H1 (cell line): ENCODE measurements around the gene GRIK4. TPM values are rescaled to one million over a fixed set of nuclear protein-coding genes. Genes with fewer than 3 reads are reported as not detected.

ENCODE experiments used
- CTCF ChIA-PET: fragments of 300-600 bp; sonication (Branson Sonifier 250); formaldehyde crosslinking; loops from one replicate; lab custom pipeline; 2021; ENCODE audit not compliant: partially characterized antibody; lab: Charles Lee
- POLR2A ChIA-PET: fragments of 300-600 bp; sonication (Branson Sonifier 250); formaldehyde crosslinking; loops from one replicate; lab custom pipeline; 2021; ENCODE audit warnings: inconsistent platforms; ENCODE audit not compliant: partially characterized antibody; lab: Charles Lee
- DNase-seq, 2 experiments: peaks; one replicate each; pipeline versions ENCODE4 v3.0.0 to v3.0.0-alpha.2; 2010 to 2022; ENCODE audit warnings: low spot score in 2 of 2, low read depth in 1 of 2, mixed read lengths in 1 of 2
- FAIRE-seq: peaks from 2 replicates; lab custom pipeline; 2011; peaks lifted over from hg19 to GRCh38; lab: Jason Lieb, UNC
- H2AFZ ChIP-seq: 2 replicates; pipeline ENCODE4 v1.8.1; 2012; ENCODE audit warnings: low read length, inconsistent platforms
- H2AK5ac ChIP-seq: 2 replicates; pipeline ENCODE4 v1.6.1; 2013; ENCODE audit warnings: low read depth, low read length
- H2BK120ac ChIP-seq: replicated peaks from 2 replicates; pipeline ENCODE3; 2013; ENCODE audit warnings: low read depth, low read length, inconsistent platforms
- H2BK12ac ChIP-seq: 2 replicates; pipeline ENCODE4 v1.6.1; 2013; ENCODE audit warnings: low read depth, low read length
- H2BK15ac ChIP-seq: 2 replicates; pipeline ENCODE4 v1.6.1; 2013; ENCODE audit warnings: low read length
- H2BK20ac ChIP-seq: 2 replicates; pipeline ENCODE4 v1.6.1; 2013; ENCODE audit warnings: low read length
- H2BK5ac ChIP-seq: 2 replicates; pipeline ENCODE4 v1.6.1; 2013; ENCODE audit warnings: low read depth, low read length
- H3K14ac ChIP-seq: 2 replicates; pipeline ENCODE4 v1.6.1; 2013; ENCODE audit warnings: inconsistent platforms; ENCODE audit not compliant: insufficient read length
- H3K18ac ChIP-seq: 2 replicates; pipeline ENCODE4 v1.6.1; 2013; ENCODE audit warnings: low read length; ENCODE audit errors: extremely low read depth
- H3K23ac ChIP-seq: 2 replicates; pipeline ENCODE4 v1.6.1; 2013; ENCODE audit warnings: inconsistent platforms; ENCODE audit not compliant: insufficient read length
- H3K23me2 ChIP-seq: 2 replicates; pipeline ENCODE4 v1.6.1; 2013; ENCODE audit warnings: low read depth, low read length
- H3K27ac ChIP-seq: 2 replicates; pipeline ENCODE4 v1.6.1; 2011; ENCODE audit warnings: low read depth, low read length, inconsistent platforms
- H3K27me3 ChIP-seq, 4 experiments: replicated peaks in 1 of 4; 1 replicate in 1 of 4; 2 replicates in 3 of 4; pipeline versions ENCODE4 v1.6.1 to v1.8.1; 2011 to 2013; ENCODE audit warnings: low read length in 3 of 4, mild to moderate bottlenecking in 3 of 4, inconsistent platforms in 2 of 4, mixed read lengths in 2 of 4, moderate library complexity in 1 of 4; ENCODE audit not compliant: control insufficient read depth in 3 of 4, insufficient read depth in 3 of 4; ENCODE audit errors: extremely low read depth in 1 of 4
- H3K36me3 ChIP-seq, 4 experiments: 2 replicates each; pipeline versions ENCODE4 v1.6.1 to v1.8.1; 2011 to 2013; ENCODE audit warnings: mild to moderate bottlenecking in 4 of 4, low read length in 3 of 4, moderate library complexity in 2 of 4, control low read depth in 1 of 4, inconsistent platforms in 1 of 4; ENCODE audit not compliant: insufficient read depth in 4 of 4, control insufficient read depth in 2 of 4
- H3K4ac ChIP-seq: replicated peaks from 2 replicates; pipeline ENCODE3; 2013; ENCODE audit warnings: low read length, low read depth, mixed read lengths, inconsistent platforms; ENCODE audit not compliant: insufficient read length
- H3K4me1 ChIP-seq, 4 experiments: replicated peaks in 1 of 4; 1 replicate in 1 of 4; 2 replicates in 3 of 4; pipeline versions ENCODE4 v1.6.1 to v1.8.1; 2011 to 2013; ENCODE audit warnings: low read length in 3 of 4, inconsistent platforms in 2 of 4, mixed read lengths in 1 of 4; ENCODE audit not compliant: insufficient read depth in 4 of 4, control insufficient read depth in 3 of 4
- H3K4me2 ChIP-seq, 2 experiments: 2 replicates each; pipeline versions ENCODE4 v1.6.1 to v1.8.1; 2011 to 2013; ENCODE audit warnings: low read depth in 2 of 2, low read length in 2 of 2, control low read depth in 1 of 2, inconsistent platforms in 1 of 2, mild to moderate bottlenecking in 1 of 2; ENCODE audit not compliant: insufficient read depth in 1 of 2
- H3K4me3 ChIP-seq, 4 experiments: fragments of 200-600, 300-600 bp in 1 of 4; sonication (generic), shearing (Covaris generic), sonication (Bioruptor Twin) in 1 of 4; 2 replicates each; pipeline versions ENCODE4 v1.5.1 to v1.8.1; 2011 to 2016; ENCODE audit warnings: low read length in 4 of 4, low read depth in 3 of 4, control low read depth in 2 of 4, inconsistent platforms in 2 of 4, mild to moderate bottlenecking in 2 of 4, mixed read lengths in 1 of 4, moderate library complexity in 1 of 4; ENCODE audit not compliant: insufficient read depth in 2 of 4; ENCODE audit errors: extremely low read depth in 1 of 4
- H3K56ac ChIP-seq: replicated peaks from 2 replicates; pipeline ENCODE3; 2013; ENCODE audit warnings: low read depth, mild to moderate bottlenecking, mixed read lengths, low read length, inconsistent platforms; ENCODE audit not compliant: insufficient read length
- H3K79me1 ChIP-seq: 2 replicates; pipeline ENCODE4 v1.6.1; 2013; ENCODE audit warnings: low read depth, low read length, control low read depth
- H3K79me2 ChIP-seq, 2 experiments: 2 replicates each; pipeline versions ENCODE4 v1.6.1 to v1.8.1; 2012 to 2013; ENCODE audit warnings: low read length in 2 of 2, mild to moderate bottlenecking in 2 of 2, inconsistent platforms in 1 of 2; ENCODE audit not compliant: insufficient read depth in 2 of 2, control insufficient read depth in 1 of 2
- H3K9ac ChIP-seq, 4 experiments: replicated peaks in 1 of 4; 1 replicate in 1 of 4; 2 replicates in 3 of 4; pipeline versions ENCODE4 v1.6.1 to v1.8.1; 2011 to 2013; ENCODE audit warnings: low read depth in 3 of 4, low read length in 3 of 4, control low read depth in 2 of 4, mild to moderate bottlenecking in 2 of 4, moderate library complexity in 2 of 4, inconsistent platforms in 1 of 4; ENCODE audit errors: extremely low read depth in 1 of 4
- H3K9me3 ChIP-seq, 2 experiments: 2 replicates each; pipeline versions ENCODE4 v1.6.1 to v1.8.1; 2012 to 2013; ENCODE audit warnings: mild to moderate bottlenecking in 2 of 2, moderate library complexity in 2 of 2, control low read depth in 1 of 2, inconsistent platforms in 1 of 2, low read depth in 1 of 2, low read length in 1 of 2, mixed read lengths in 1 of 2; ENCODE audit not compliant: insufficient read depth in 2 of 2
- H4K20me1 ChIP-seq, 2 experiments: replicated peaks in 1 of 2; 2 replicates each; pipeline versions ENCODE3 to v1.8.1; 2011 to 2013; ENCODE audit warnings: inconsistent platforms in 2 of 2, low read length in 2 of 2, mild to moderate bottlenecking in 1 of 2; ENCODE audit not compliant: insufficient read depth in 2 of 2, control insufficient read depth in 1 of 2
- H4K5ac ChIP-seq: 2 replicates; pipeline ENCODE4 v1.6.1; 2013; ENCODE audit warnings: low read length, low read depth, mixed read lengths, inconsistent platforms; ENCODE audit not compliant: insufficient read length
- H4K8ac ChIP-seq: 2 replicates; pipeline ENCODE4 v1.8.0; 2013; ENCODE audit warnings: mild to moderate bottlenecking, moderate library complexity, low read length, inconsistent platforms; ENCODE audit not compliant: insufficient read depth; ENCODE audit errors: extremely low read depth
- H4K91ac ChIP-seq: replicated peaks from 2 replicates; pipeline ENCODE3; 2013; ENCODE audit warnings: low read length, mixed read lengths, inconsistent platforms; ENCODE audit not compliant: insufficient read length
- BCL11A ChIP-seq, 2 experiments: IDR thresholded peaks; one replicate each; pipeline ENCODE4 v1.6.1; 2011; ENCODE audit warnings: low read depth in 2 of 2, low read length in 2 of 2, mild to moderate bottlenecking in 2 of 2
- RBBP5 ChIP-seq: IDR thresholded peaks from 2 replicates; pipeline ENCODE4 v1.7.1; 2012; ENCODE audit warnings: low read depth, mild to moderate bottlenecking, inconsistent platforms, low read length, moderate library complexity, borderline replicate concordance
- WGBS, 2 experiments: shearing (Covaris generic) in 1 of 2; methylation state at CpG; one replicate each; pipeline versions ENCODE4 v1.1.6 to v1.1.7; 2013 to 2015; ENCODE audit warnings: low lambda C conversion rate in 2 of 2, mixed read lengths in 2 of 2, inconsistent platforms in 1 of 2, low coverage in 1 of 2, missing lambda C conversion rate in 1 of 2; ENCODE audit not compliant: insufficient replicate concordance in 2 of 2, insufficient coverage in 1 of 2, insufficient read length in 1 of 2; ENCODE audit errors: extremely low coverage in 1 of 2, missing lambda C conversion rate in 1 of 2; 5-methylcytosine and 5-hydroxymethylcytosine counted together
- polyA plus RNA-seq, 7 experiments: library from polyadenylated mRNA; depleted of rRNA in 3 of 7; stranded (reverse) in 5 of 7; unstranded in 2 of 7; fragments of >200 nt in 5 of 7; fragments of 200-250 nt in 2 of 7; gene quantifications; 1 replicate in 5 of 7; 2 replicates in 1 of 7; 4 replicates in 1 of 7; pipeline versions ENCODE4 v1.2.1 to v1.2.3, GENCODE V29; 2011 to 2013; ENCODE audit warnings: missing spikeins in 2 of 7, mixed read lengths in 2 of 7
- total RNA-seq: library from RNA; stranded (reverse); fragmentation: NEBNext Ultra II Directional; extraction: Animal tissue kit (Norgen Biotek cat#: 25700); gene quantifications from 2 replicates; pipeline ENCODE4 v1.2.1, GENCODE V29; 2021
- TF ChIP-seq, protein P1 (sequence below): IDR thresholded peaks from 2 replicates; pipeline ENCODE4 v1.6.1; 2011; ENCODE audit warnings: low read depth, mild to moderate bottlenecking, low read length; ENCODE audit not compliant: insufficient read depth

The GRIK4 gene
- total and polyA plus RNA-seq, 2 of the 8 experiments (the other 6 are each of a cell fraction or from before 2014, with no cell fraction given): 1.2 to 2.9 TPM

GRCh38 chr11:120599816-120600420 lies 88.4 kb downstream of the GRIK4 start:
- Histone ChIP-seq H4K91ac (no peak overlapping the region), H2AFZ (no peak overlapping the region), H2BK15ac (no peak overlapping the region), H3K23me2 (no peaks in the 10 kb centered on the region), H3K56ac (no peak overlapping the region), H3K9me3 (no peaks in the 10 kb centered on the region), H4K8ac (no peak overlapping the region), H2AK5ac (no peak overlapping the region), H2BK5ac (no peak overlapping the region), H2BK120ac (no peak overlapping the region), H3K4me2 (0 out of 4 replicates have a peak overlapping the region, but pooled peaks of 1 of the 2 experiments have one; percentile 10), H3K36me3 (no peaks in the 10 kb centered on the region), H3K79me2 (no peaks in the 10 kb centered on the region), H4K20me1 (peaks cover 0 to 2% of the 10 kb centered on the region in 2 experiments), H3K27ac (no peak overlapping the region), H3K79me1 (no peaks in the 10 kb centered on the region; the same call in none of the 2 replicates), H2BK20ac (no peak overlapping the region), H3K4me1 (peaks cover 2 to 15% (median 7%) of the 10 kb centered on the region in 4 experiments; a peak in 6 of 7 replicates), H3K18ac (no peak overlapping the region), H3K14ac (no peak overlapping the region), H3K27me3 (no peaks in the 10 kb centered on the region), H3K9ac (no peak overlapping the region), H2BK12ac (0 out of 2 replicates have a peak overlapping the region, but pooled peaks have one; percentile 50), H4K5ac (no peak overlapping the region), H3K4me3 (no peak overlapping the region), H3K23ac (no peak overlapping the region), H3K4ac (no peak overlapping the region)
- ChIA-PET CTCF (interaction anchor here (0.6 to 2.4 kb wide), 12 partner anchors 10 to 345 kb away, joined by 3 to 10 read pairs (median 4); no protein-coding TSS in a partner anchor), POLR2A (interaction anchor here (1.5 kb wide), 1 partner anchor 12 kb away, joined by 4 read pairs; no protein-coding TSS in a partner anchor)
- no peak for FAIRE-seq
- no peak for DNase-seq
- TF ChIP-seq RBBP5 (no peak), BCL11A (IDR thresholded peaks at IDR 0.05; ENCODE audit: low read depth in 2 of 2, low read length in 2 of 2) (no peak)
- TF ChIP-seq, protein P1, sequence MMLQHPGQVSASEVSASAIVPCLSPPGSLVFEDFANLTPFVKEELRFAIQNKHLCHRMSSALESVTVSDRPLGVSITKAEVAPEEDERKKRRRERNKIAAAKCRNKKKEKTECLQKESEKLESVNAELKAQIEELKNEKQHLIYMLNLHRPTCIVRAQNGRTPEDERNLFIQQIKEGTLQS: no peak
- WGBS, 2 experiments: 64% methylated on average over 11 of the region's 11 CpGs; no CpG with 5 or more reads in 1 of the 2 experiments
